ENCODE results near the gene HAUS7. TPM values are rescaled to one million over a fixed set of nuclear protein-coding genes. Genes with fewer than 3 reads are reported as not detected.
A peak's percentile ranks its signal among the peaks of the same experiment; 100 is the strongest.

HAUS7 gene
- total RNA-seq, 2 donors from 2014 or later: 18.1 to 35.7 TPM

DNA sequence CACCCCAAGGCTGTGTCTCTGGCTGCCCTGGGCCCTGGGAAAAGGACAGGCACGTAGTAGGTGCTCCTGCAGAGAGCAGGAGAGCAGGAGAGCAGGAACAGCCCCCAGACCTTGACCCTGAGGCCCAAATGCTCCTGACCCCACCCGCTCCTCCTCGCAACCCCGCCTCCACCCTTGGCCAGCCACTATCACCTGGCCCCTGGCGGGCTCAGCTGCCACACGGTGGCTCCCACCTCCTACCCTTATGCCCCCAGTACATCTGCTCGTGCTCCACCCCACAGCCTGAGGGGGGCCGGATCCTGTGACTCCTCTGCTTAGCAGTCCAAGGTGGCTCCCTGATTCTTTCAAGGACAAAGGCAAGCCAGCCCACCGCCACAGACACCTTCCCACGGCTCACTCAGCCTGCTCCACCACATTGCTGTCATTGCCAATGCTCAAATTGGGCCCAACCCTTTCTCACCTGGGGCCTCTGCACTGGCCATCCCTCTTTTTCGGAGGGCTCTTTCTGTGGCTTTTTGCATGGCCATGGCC is 5.4 kb upstream of the HAUS7 start:
- H3K9me3 ChIP-seq: no peaks in the 10 kb centered on the region
- intact Hi-C loops (cut with DNase I): no loop called here
- no peaks in the 10 kb centered on the region for H3K36me3 ChIP-seq
- no peak for DNase-seq (ENCODE audit: low spot score)
- H3K27me3 ChIP-seq (replicated peaks; ENCODE audit: insufficient read depth): no peaks in the 10 kb centered on the region
- no peaks in the 10 kb centered on the region for H3K4me1 ChIP-seq (replicated peaks)
- H3K27ac ChIP-seq: no peak overlapping the region
- WGBS: 86% methylated on average over 8 of the region's 11 CpGs
- no peak overlapping the region for H3K4me3 ChIP-seq
- TF ChIP-seq POLR2A (IDR thresholded peaks at IDR 0.05): no peak
- TF ChIP-seq CTCF (IDR thresholded peaks at IDR 0.05): no peak
- TF ChIP-seq POLR2AphosphoS5 (IDR thresholded peaks at IDR 0.05): no peak

DNA sequence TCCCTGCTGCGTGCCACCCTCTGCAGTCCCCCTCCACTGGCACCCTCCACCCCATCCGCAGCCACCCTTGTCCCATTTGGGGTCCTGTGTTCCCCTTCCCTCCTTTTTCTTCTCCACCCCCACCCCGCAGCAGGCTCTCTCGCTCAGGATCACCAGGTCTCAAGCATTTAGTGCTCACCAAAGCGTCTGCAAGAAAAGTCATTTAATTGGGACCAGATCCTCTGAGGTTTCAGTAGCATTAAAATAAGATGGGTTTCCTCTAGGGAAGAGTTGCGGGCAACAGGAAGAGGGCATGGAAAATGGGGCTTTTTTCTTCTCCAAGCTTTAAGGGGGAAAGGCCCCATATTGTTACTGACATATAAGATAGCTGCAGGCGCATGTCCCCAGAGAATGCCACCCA is 4.9 kb upstream of the HAUS7 start:
- DNase-seq (ENCODE audit: low spot score): no peak
- no peaks in the 10 kb centered on the region for H3K36me3 ChIP-seq
- H3K4me3 ChIP-seq: no peak overlapping the region
- TF ChIP-seq CTCF (IDR thresholded peaks at IDR 0.05) (no peak), POLR2A (IDR thresholded peaks at IDR 0.05) (no peak), POLR2AphosphoS5 (IDR thresholded peaks at IDR 0.05) (no peak)
- no peaks in the 10 kb centered on the region for H3K4me1 ChIP-seq (replicated peaks)
- intact Hi-C loops (cut with DNase I): no loop called here
- H3K27ac ChIP-seq: no peak overlapping the region
- H3K9me3 ChIP-seq: no peaks in the 10 kb centered on the region
- H3K27me3 ChIP-seq (replicated peaks; ENCODE audit: insufficient read depth): no peaks in the 10 kb centered on the region
- 85% methylated on average over 7 of the region's 7 CpGs for WGBS

DNA sequence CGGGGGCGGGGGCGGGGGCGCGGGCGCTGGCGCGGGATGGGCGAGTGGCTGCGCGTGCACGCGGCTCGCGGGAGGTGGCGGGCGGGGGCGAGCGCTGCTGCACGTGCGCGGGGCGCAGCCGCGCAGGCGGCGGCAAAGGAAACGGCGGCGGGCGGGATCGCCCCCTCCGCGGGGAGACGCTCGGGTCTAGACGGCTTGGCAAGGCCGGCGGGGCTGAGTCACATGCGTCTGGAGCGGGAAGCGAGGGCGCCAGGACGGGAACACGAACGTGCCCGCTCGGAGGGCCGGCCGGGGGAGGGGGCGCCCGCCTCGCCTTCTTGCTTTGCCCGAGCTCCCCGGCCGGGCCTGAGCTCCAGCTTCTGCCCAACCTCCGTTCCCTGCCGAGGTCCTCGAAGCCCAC is 4.3 kb upstream of the HAUS7 start:
- H3K9me3 ChIP-seq: no peaks in the 10 kb centered on the region
- no peaks in the 10 kb centered on the region for H3K4me1 ChIP-seq (replicated peaks)
- no CpG with 5 or more reads among the region's 59 CpGs for WGBS
- no peak for TF ChIP-seq CTCF (IDR thresholded peaks at IDR 0.05)
- TF ChIP-seq POLR2AphosphoS5 (IDR thresholded peaks at IDR 0.05): no peak
- TF ChIP-seq POLR2A (IDR thresholded peaks at IDR 0.05): no peak
- H3K27me3 ChIP-seq (replicated peaks; ENCODE audit: insufficient read depth): no peaks in the 10 kb centered on the region
- no peaks in the 10 kb centered on the region for H3K36me3 ChIP-seq
- H3K4me3 ChIP-seq: peak overlapping the region; percentile 10 to 18
- intact Hi-C loops (cut with DNase I): no loop called here
- DNase-seq (ENCODE audit: low spot score): peak; percentile 23
- no peak overlapping the region for H3K27ac ChIP-seq

DNA sequence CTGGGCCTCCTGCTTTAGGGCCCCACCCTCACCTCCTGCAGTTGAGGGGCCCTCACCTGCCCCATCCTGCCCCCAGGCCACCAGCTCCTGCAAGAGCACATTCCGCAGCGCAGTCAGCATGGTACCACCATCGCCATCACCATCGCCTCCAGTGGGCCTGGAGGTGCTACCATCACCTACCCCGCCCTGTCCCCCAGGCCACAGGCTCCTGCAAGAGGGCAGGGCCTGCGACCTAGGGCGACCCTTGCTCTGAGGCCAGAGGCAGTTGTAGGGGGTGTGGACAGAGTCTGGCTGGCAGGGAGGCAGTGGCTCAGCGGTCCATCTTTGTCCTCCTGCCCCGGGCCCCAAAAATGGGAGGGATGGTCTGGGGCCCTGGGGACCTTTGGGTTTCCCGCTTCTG is 3.9 kb upstream of the HAUS7 start:
- no peaks in the 10 kb centered on the region for H3K36me3 ChIP-seq
- intact Hi-C loops (cut with DNase I): no loop called here
- 100% methylated on average over 4 of the region's 10 CpGs for WGBS
- no peak for DNase-seq (ENCODE audit: low spot score)
- no peak overlapping the region for H3K4me3 ChIP-seq
- no peak overlapping the region for H3K27ac ChIP-seq
- no peak for TF ChIP-seq POLR2A (IDR thresholded peaks at IDR 0.05)
- TF ChIP-seq POLR2AphosphoS5 (IDR thresholded peaks at IDR 0.05): no peak
- TF ChIP-seq CTCF (IDR thresholded peaks at IDR 0.05): no peak
- H3K27me3 ChIP-seq (replicated peaks; ENCODE audit: insufficient read depth): no peaks in the 10 kb centered on the region
- H3K4me1 ChIP-seq (replicated peaks): no peaks in the 10 kb centered on the region
- no peaks in the 10 kb centered on the region for H3K9me3 ChIP-seq

GRCh38 chrX:153473126-153473525 is 2.8 kb upstream of the HAUS7 start:
- Histone ChIP-seq H3K4me3 (no peak overlapping the region), H3K27me3 (replicated peaks; ENCODE audit: insufficient read depth) (no peaks in the 10 kb centered on the region), H3K27ac (no peak overlapping the region), H3K4me1 (replicated peaks) (no peaks in the 10 kb centered on the region), H3K36me3 (no peaks in the 10 kb centered on the region), H3K9me3 (no peaks in the 10 kb centered on the region)
- no peak for TF ChIP-seq POLR2A (IDR thresholded peaks at IDR 0.05)
- TF ChIP-seq CTCF (IDR thresholded peaks at IDR 0.05): no peak
- TF ChIP-seq POLR2AphosphoS5 (IDR thresholded peaks at IDR 0.05): no peak
- DNase-seq (ENCODE audit: low spot score): no peak
- intact Hi-C loops (cut with DNase I): no loop called here
- 93% methylated on average over 6 of the region's 10 CpGs for WGBS
